Stimulated activated CD4-positive, alpha-beta T cell treated with anti-CD3 and anti-CD28 coated beads, Interleukin-4, amount 100 ng/mL, for 1 hour (primary cell): ENCODE results near the gene RBM47.
"Not testable (repeated sequence)": the region's sequence is repeated elsewhere in the genome, so short reads cannot be mapped to it uniquely, and the experiment has no call there.

Experiments
- DNase-seq: peaks from one replicate; pipeline ENCODE4 v3.0.0-alpha.2; 2020

Gene RBM47

GRCh38 chr4:40434126-40434687, 195.5 kb downstream of the RBM47 start:
- DNase-seq: no peak

GRCh38 chr4:40432504-40432903, 197.2 kb downstream of the RBM47 start:
- no peak for DNase-seq

GRCh38 chr4:40427871-40428270, 201.8 kb downstream of the RBM47 start:
- DNase-seq: not testable (repeated sequence)

- no peak for DNase-seq
These were observed 202.5 kb downstream of the RBM47 start for GRCh38 chr4:40427128-40427527.

- no peak for DNase-seq
These were observed 203.7 kb downstream of the RBM47 start for GRCh38 chr4:40425799-40426574.

- no peak for DNase-seq
These were observed 205.9 kb downstream of the RBM47 start for GRCh38 chr4:40423735-40424134.

- no peak for DNase-seq
These were observed 207.6 kb downstream of the RBM47 start for GRCh38 chr4:40421839-40422708.

GRCh38 chr4:40419231-40419912, 210.3 kb downstream of the RBM47 start:
- no peak for DNase-seq

- no peak for DNase-seq
These were observed 211.0 kb downstream of the RBM47 start for GRCh38 chr4:40418430-40419230.

GRCh38 chr4:40417941-40418340, 211.7 kb downstream of the RBM47 start:
- DNase-seq: no peak

- DNase-seq: no peak
These were observed 215.0 kb downstream of the RBM47 start for GRCh38 chr4:40414673-40415072.

- DNase-seq: no peak
These were observed 216.5 kb downstream of the RBM47 start for GRCh38 chr4:40412866-40413795.

GRCh38 chr4:40412388-40412787, 217.3 kb downstream of the RBM47 start:
- no peak for DNase-seq

GRCh38 chr4:40409835-40410234, 219.8 kb downstream of the RBM47 start:
- DNase-seq: no peak

- not testable (repeated sequence) for DNase-seq
These were observed 222.2 kb downstream of the RBM47 start for GRCh38 chr4:40407468-40407867.

GRCh38 chr4:40406340-40406739, 223.3 kb downstream of the RBM47 start:
- no peak for DNase-seq

- DNase-seq: no peak
These were observed 224.5 kb downstream of the RBM47 start for GRCh38 chr4:40405193-40405592.

- DNase-seq: no peak
These were observed 226.6 kb downstream of the RBM47 start for GRCh38 chr4:40403081-40403480.

- no peak for DNase-seq
These were observed 227.1 kb downstream of the RBM47 start for GRCh38 chr4:40402556-40402955.

GRCh38 chr4:40401631-40402030, 228.0 kb downstream of the RBM47 start:
- no peak for DNase-seq

GRCh38 chr4:40401096-40401495, 228.6 kb downstream of the RBM47 start:
- DNase-seq: no peak
